HEK293 (cell line): ENCODE measurements around the gene ICAM4.

Experiments
- ATF2 ChIP-seq: fragments of 450-650 bp; formaldehyde crosslinking; IDR thresholded peaks from 2 replicates; pipeline ENCODE4 v1.5.1; 2016; ENCODE audit warnings: missing biosample characterization, missing genetic modification characterization, low read depth
- CTCF ChIP-seq: fragments of 450-650 bp; formaldehyde crosslinking; IDR thresholded peaks from 2 replicates; pipeline ENCODE4 v1.5.1; 2016; ENCODE audit warnings: missing biosample characterization, missing genetic modification characterization
- PATZ1 ChIP-seq: fragments of 450-650 bp; formaldehyde crosslinking; IDR thresholded peaks from 2 replicates; pipeline ENCODE4 v1.5.1; 2016; ENCODE audit warnings: missing biosample characterization, missing genetic modification characterization
- ZIC2 ChIP-seq: fragments of 450-650 bp; formaldehyde crosslinking; IDR thresholded peaks from 2 replicates; pipeline ENCODE4 v1.5.1; 2016; ENCODE audit warnings: missing biosample characterization, missing genetic modification characterization
- ZNF169 ChIP-seq: fragments of 450-650 bp; formaldehyde crosslinking; IDR thresholded peaks from 2 replicates; pipeline ENCODE4 v1.5.1; 2016; ENCODE audit warnings: missing biosample characterization, missing genetic modification characterization
- ZNF214 ChIP-seq: fragments of 450-650 bp; formaldehyde crosslinking; IDR thresholded peaks from 2 replicates; pipeline ENCODE4 v1.5.1; 2017; ENCODE audit warnings: missing biosample characterization, mild to moderate bottlenecking, missing genetic modification characterization, borderline replicate concordance
- ZNF274 ChIP-seq, 2 experiments: fragments of 200-500 bp in 1 of 2; fragments of 450-650 bp in 1 of 2; sonication (Bioruptor generic) in 1 of 2; formaldehyde crosslinking in 1 of 2; IDR thresholded peaks; 2 replicates each; pipeline versions ENCODE4 v1.5.1 to v1.6.1; 2014 to 2016; ENCODE audit warnings: borderline replicate concordance in 1 of 2, inconsistent platforms in 1 of 2, low read length in 1 of 2, missing biosample characterization in 1 of 2, missing genetic modification characterization in 1 of 2
- ZNF626 ChIP-seq: fragments of 450-650 bp; sonication (Bioruptor Pico); formaldehyde crosslinking; IDR thresholded peaks from 2 replicates; pipeline ENCODE4 v1.5.1; 2018; ENCODE audit warnings: missing biosample characterization, missing genetic modification characterization, inconsistent platforms
- ZNF639 ChIP-seq: fragments of 450-650 bp; formaldehyde crosslinking; IDR thresholded peaks from 2 replicates; pipeline ENCODE4 v1.5.1; 2016; ENCODE audit warnings: missing biosample characterization, missing genetic modification characterization

- TF ChIP-seq ZNF214 (tag by site-specific recombination) (no peak), ZIC2 (tag by site-specific recombination) (no peak), PATZ1 (tag by site-specific recombination) (no peak), ZNF274 (IDR thresholded peaks at IDR 0.05; ENCODE audit: low read length) (no peak), ZNF274 (tag by site-specific recombination; IDR thresholded peaks at IDR 0.05; ENCODE audit: borderline replicate concordance) (no peak), CTCF (no peak), ZNF626 (tag by site-specific recombination) (no peak), ATF2 (tag by site-specific recombination) (no peak), ZNF639 (tag by site-specific recombination) (no peak), ZNF169 (no peak)
Observed at GRCh38 chr19:10270616-10271394, 15.9 kb upstream of the ICAM4 start, which contains the start of gene ICAM1.
